ENCODE measurements around the gene LAMA5.

DNA sequence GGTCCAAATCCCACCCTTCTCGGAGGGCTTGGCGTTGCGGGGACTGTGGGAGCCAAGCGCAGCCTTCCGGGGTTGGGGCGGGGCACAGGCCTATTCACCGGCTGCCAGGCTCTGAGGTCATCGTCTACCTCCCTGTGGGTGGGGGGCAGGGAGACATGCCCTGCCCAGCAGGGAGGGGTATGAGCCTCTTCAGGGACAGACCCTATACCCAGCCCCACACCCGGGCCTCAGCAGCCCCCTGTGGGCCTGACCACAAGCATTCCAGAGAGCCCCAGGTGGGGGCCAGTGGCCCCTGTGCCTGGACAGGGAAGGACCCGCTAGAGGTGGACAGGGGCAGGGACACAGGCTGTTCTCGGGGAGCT lies 11.6 kb downstream of the LAMA5 start:
- TF ChIP-seq FOXP2 (optimal IDR thresholded peaks at IDR 0.05; ENCODE audit: borderline replicate concordance, extremely low read depth, extremely low read length, insufficient read depth), result no peak
- TF ChIP-seq REST (IDR thresholded peaks at IDR 0.05; ENCODE audit: insufficient read depth in 1 of 2, low read depth in 2 of 2, low read length in 2 of 2), result no peak

Data from PFSK-1 (cell line).